Activated CD8-positive, alpha-beta T cell treated with anti-CD3 and anti-CD28 coated beads for 36 hours (primary cell): ENCODE data around the gene HGFAC. TPM values are rescaled to one million over a fixed set of nuclear protein-coding genes. Genes with fewer than 3 reads are reported as not detected.

ENCODE experiments used
- ATAC-seq: fragments of 200-7000 bp; cut with Tn5 transposase; one replicate; pipeline ENCODE4 v1.10.0; 2021; ENCODE audit warnings: mild to moderate bottlenecking, moderate library complexity
- CTCF ChIA-PET: fragments of 350-600 bp; sonication (Branson Sonifier 250); formaldehyde crosslinking; loops from one replicate; lab custom pipeline; 2021; ENCODE audit warnings: antibody characterized with exemption; lab: Charles Lee
- POLR2A ChIA-PET: fragments of 350-600 bp; sonication (Branson Sonifier 250); formaldehyde crosslinking; loops from one replicate; lab custom pipeline; 2021; ENCODE audit warnings: antibody characterized with exemption; lab: Charles Lee
- DNase-seq: peaks from one replicate; pipeline ENCODE4 v3.0.0-alpha.2; 2020
- H3K27ac Mint-ChIP-seq: one replicate; pipeline ENCODE4 v1.8.0; 2021; ENCODE audit warnings: mild to moderate bottlenecking, mixed read lengths
- H3K27me3 Mint-ChIP-seq: one replicate; pipeline ENCODE4 v1.8.0; 2021; ENCODE audit warnings: mixed read lengths
- H3K36me3 Mint-ChIP-seq: one replicate; pipeline ENCODE4 v1.8.0; 2021; ENCODE audit warnings: low read depth, mixed read lengths
- H3K4me1 Mint-ChIP-seq: one replicate; pipeline ENCODE4 v1.8.0; 2021; ENCODE audit warnings: low read depth, mixed read lengths
- H3K4me3 Mint-ChIP-seq: one replicate; pipeline ENCODE4 v1.8.0; 2021; ENCODE audit warnings: mild to moderate bottlenecking, moderate library complexity, mixed read lengths
- H3K9me3 Mint-ChIP-seq: one replicate; pipeline ENCODE4 v1.8.0; 2021; ENCODE audit warnings: mixed read lengths
- intact Hi-C: fragments of 100-400 bp; cut with micrococcal nuclease; formaldehyde crosslinking; loops from one replicate; pipeline ENCODE4 v1.10.0; 2022
- total RNA-seq, 2 experiments: library from RNA; stranded (reverse); gene quantifications; one replicate each; pipeline ENCODE4 v1.2.3, GENCODE V29; 2021
- TF ChIP-seq, protein P1 (sequence below): fragments of 200-600 bp; IDR thresholded peaks from one replicate; pipeline ENCODE4 v1.8.0; 2022; ENCODE audit warnings: antibody characterized with exemption, mild to moderate bottlenecking

HGFAC gene
- total RNA-seq, 2 experiments from 2014 or later = not detected

DNA sequence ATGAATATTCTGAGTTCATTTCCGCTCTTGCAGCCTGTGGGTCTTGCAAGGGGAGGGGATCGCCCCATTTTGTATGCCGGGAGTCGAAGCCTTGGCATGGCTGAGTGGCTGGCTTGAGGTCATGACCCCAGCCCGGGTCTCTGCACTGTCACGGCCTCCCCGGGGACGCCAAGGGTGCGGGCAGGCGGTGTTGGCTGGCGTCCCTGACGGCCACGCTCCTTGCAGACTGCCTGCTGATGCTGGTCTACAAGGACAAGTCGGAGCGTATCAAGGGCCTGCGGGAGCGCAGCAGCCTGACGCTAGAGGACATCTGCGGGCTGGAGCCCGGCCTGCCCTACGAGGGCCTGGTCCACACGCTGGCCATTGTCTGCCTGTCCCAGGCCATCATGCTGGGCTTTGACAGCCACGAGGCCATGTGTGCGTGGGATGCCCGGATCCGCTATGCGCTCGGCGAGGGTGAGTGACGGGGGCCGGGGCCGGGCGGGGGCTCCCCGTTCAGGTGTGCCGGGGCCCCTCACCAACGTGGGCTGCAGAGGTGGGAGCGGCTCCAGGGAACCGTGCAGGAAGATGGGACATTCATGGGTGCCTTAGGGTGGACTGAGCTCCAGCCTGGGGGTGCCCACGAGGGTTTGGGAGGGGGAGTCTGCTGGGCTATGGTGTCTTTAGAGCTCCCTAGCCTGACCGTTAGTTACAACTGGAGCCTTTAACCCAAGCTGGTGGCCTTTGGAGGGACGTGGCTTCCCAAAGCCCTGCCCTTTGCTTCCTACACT lies 31.6 kb downstream of the HGFAC start:
- Mint-ChIP-seq H3K36me3 (no peaks in the 10 kb centered on the region), H3K27me3 (no peaks in the 10 kb centered on the region), H3K4me1 (no peaks in the 10 kb centered on the region), H3K4me3 (no peak overlapping the region), H3K9me3 (no peaks in the 10 kb centered on the region), H3K27ac (no peak overlapping the region)
- TF ChIP-seq, protein P1, sequence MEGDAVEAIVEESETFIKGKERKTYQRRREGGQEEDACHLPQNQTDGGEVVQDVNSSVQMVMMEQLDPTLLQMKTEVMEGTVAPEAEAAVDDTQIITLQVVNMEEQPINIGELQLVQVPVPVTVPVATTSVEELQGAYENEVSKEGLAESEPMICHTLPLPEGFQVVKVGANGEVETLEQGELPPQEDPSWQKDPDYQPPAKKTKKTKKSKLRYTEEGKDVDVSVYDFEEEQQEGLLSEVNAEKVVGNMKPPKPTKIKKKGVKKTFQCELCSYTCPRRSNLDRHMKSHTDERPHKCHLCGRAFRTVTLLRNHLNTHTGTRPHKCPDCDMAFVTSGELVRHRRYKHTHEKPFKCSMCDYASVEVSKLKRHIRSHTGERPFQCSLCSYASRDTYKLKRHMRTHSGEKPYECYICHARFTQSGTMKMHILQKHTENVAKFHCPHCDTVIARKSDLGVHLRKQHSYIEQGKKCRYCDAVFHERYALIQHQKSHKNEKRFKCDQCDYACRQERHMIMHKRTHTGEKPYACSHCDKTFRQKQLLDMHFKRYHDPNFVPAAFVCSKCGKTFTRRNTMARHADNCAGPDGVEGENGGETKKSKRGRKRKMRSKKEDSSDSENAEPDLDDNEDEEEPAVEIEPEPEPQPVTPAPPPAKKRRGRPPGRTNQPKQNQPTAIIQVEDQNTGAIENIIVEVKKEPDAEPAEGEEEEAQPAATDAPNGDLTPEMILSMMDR = no peak
- no peak for DNase-seq
- ATAC-seq = no peak
- intact Hi-C loops = no loop called here
- ChIA-PET POLR2A (no interaction called here), CTCF (no interaction called here)

DNA sequence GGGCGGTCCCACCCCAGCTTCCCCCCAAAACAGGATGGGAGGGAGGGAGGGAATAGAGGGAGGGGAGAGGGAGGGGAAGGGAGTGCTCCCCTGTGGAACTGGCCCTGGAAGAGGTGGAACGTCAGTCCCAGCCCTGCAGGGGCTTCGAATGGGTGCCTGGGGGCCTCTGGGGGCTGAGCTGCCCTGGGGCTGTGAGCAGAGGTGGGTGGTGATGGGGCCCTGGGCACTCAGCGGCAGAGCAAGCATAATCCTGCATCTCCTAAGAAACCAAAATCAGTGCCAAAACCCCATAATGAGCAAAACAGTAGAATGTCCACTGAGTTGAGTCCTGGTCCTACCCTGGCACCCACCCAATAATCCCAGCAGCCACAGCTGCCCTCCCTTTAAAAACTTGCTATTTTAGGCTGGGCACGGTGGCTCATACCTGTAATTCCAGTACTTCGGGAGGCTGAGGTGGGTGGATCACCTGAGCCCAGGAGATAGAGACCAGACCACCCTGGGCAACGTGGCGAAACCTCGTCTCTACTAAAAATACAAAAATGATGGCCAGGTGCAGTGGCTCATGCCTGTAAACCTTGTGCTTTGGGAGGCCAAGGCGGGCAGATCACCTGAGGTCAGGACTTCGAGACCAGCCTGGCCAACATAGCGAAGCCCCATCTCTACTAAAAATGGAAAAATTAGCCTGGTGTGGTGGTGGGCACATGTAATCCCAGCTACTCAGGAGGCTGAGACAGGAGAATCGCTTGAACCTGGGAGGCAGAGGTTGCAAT lies 32.4 kb downstream of the HGFAC start:
- H3K36me3 Mint-ChIP-seq = no peaks in the 10 kb centered on the region
- H3K27ac Mint-ChIP-seq = no peak overlapping the region
- H3K27me3 Mint-ChIP-seq = no peaks in the 10 kb centered on the region
- H3K4me1 Mint-ChIP-seq = no peaks in the 10 kb centered on the region
- POLR2A ChIA-PET = no interaction called here
- intact Hi-C loops = no loop called here
- no peaks in the 10 kb centered on the region for H3K9me3 Mint-ChIP-seq
- CTCF ChIA-PET = no interaction called here
- TF ChIP-seq, protein P1 = no peak
- H3K4me3 Mint-ChIP-seq = no peak overlapping the region
- DNase-seq (no peak), ATAC-seq (no peak)

DNA sequence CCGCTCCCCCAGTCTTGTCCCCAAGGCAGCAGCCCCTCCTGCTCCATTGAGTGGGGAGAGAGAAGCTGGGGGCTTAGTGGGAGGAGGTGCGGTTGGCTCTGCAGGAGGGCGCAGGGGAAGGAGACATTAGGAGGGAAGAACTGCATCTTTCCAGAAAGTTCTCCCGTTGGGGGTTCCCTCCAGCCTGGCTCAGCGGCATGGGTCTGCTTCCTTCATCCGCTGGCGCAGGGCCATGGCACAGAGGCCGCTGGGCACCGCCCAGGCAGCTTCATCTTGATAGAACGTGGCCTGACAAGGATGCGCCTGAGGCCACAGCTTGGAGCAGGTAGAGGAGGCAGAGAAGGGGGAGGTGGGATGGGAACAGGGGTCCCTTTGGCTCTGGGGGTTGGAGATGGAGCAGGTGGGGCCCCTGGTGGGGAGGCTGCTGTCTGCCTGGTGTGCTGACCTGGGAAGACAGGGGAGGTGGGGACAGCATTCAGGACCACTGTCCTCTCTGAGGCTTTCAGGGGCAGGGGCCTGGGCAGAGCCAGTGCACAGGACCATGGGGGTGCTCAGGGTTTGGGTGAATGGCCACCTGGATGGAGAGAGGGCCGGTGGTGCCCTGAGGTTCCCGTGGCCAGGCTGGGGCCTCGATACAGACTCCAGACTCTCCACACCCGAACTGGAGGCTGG lies 33.4 kb downstream of the HGFAC start:
- intact Hi-C loops = no loop called here
- Mint-ChIP-seq H3K27ac (no peak overlapping the region), H3K36me3 (no peaks in the 10 kb centered on the region), H3K27me3 (no peaks in the 10 kb centered on the region), H3K4me3 (no peak overlapping the region), H3K4me1 (no peaks in the 10 kb centered on the region), H3K9me3 (no peaks in the 10 kb centered on the region)
- DNase-seq (no peak), ATAC-seq (no peak)
- CTCF ChIA-PET = no interaction called here
- TF ChIP-seq, protein P1 = no peak
- POLR2A ChIA-PET = no interaction called here

DNA sequence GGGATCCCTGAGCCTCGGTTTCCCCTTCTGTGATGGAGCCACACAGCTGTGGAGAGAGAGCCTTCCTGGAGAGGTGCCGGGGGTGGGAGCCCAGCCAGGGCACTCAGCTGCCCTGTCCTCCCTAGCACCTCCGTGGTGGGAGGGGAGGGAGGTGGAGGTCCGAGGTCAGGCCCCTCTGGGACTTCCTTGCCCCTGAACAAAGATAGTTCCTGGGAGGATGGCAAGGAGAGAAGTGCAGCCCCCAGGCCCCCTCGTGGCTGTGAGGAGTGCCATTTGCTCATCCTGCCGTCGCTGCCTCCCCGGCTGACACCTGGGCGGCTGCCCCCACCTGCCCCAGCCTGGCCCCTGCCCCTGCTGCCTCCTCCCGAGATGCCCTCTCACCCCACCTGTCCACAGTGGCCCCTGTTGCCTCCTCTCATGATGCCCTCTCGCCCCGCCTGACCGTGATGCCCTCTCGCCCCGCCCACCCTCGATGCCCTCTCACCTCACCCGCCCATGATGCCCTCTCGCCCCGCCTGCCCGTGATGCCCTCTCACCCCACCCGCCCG lies 34.0 kb downstream of the HGFAC start:
- ATAC-seq = no peak
- no peak for DNase-seq
- Mint-ChIP-seq H3K4me1 (no peaks in the 10 kb centered on the region), H3K36me3 (no peaks in the 10 kb centered on the region), H3K4me3 (no peak overlapping the region), H3K27ac (no peak overlapping the region), H3K9me3 (no peaks in the 10 kb centered on the region), H3K27me3 (peaks cover 2% of the 10 kb centered on the region)
- TF ChIP-seq, protein P1 = no peak
- ChIA-PET CTCF (no interaction called here), POLR2A (no interaction called here)
- intact Hi-C loops = no loop called here
